HFF-Myc (cell line): ENCODE data around the gene ROBO2.

Source experiments
- DNase-seq: peaks from one replicate; pipeline ENCODE4 v3.0.0-alpha.2; 2011; ENCODE audit warnings: low read depth; ENCODE audit errors: extremely low read depth
- H3K4me3 ChIP-seq: replicated peaks from 2 replicates; pipeline ENCODE4 v1.5.1; 2011; ENCODE audit warnings: low read depth, mild to moderate bottlenecking, control low read depth, low read length
- CTCF ChIP-seq: IDR thresholded peaks from 2 replicates; pipeline ENCODE4 v1.5.1; 2012; ENCODE audit warnings: mild to moderate bottlenecking, low read depth, low read length, control low read depth; ENCODE audit errors: missing control alignments

ROBO2 gene

GRCh38 chr3:77191014-77191413 is 151.1 kb downstream of the ROBO2 start:
- DNase-seq: no peak
- TF ChIP-seq CTCF: no peak
- no peak overlapping the region for H3K4me3 ChIP-seq

- no peak overlapping the region for H3K4me3 ChIP-seq
- no peak for DNase-seq
- TF ChIP-seq CTCF: no peak
These were observed 151.7 kb downstream of the ROBO2 start for GRCh38 chr3:77191640-77192039.

- H3K4me3 ChIP-seq: no peak overlapping the region
- no peak for TF ChIP-seq CTCF
- DNase-seq: no peak
These were observed 156.1 kb downstream of the ROBO2 start for GRCh38 chr3:77195766-77196545.

GRCh38 chr3:77197408-77197807 is 157.5 kb downstream of the ROBO2 start:
- no peak overlapping the region for H3K4me3 ChIP-seq
- no peak for TF ChIP-seq CTCF
- DNase-seq: no peak

- TF ChIP-seq CTCF: no peak
- no peak for DNase-seq
- no peak overlapping the region for H3K4me3 ChIP-seq
These were observed 164.0 kb downstream of the ROBO2 start for GRCh38 chr3:77203851-77204250.

GRCh38 chr3:77204788-77205187 is 164.9 kb downstream of the ROBO2 start:
- DNase-seq: no peak
- H3K4me3 ChIP-seq: no peak overlapping the region
- no peak for TF ChIP-seq CTCF

- no peak overlapping the region for H3K4me3 ChIP-seq
- no peak for DNase-seq
- no peak for TF ChIP-seq CTCF
These were observed 167.9 kb downstream of the ROBO2 start for GRCh38 chr3:77207753-77208152.
